DND-41 (cell line): ENCODE measurements around the gene FAP.

Experiments
- ATAC-seq: fragments of 200-7000 bp; cut with Tn5 transposase; 3 replicates; pipeline ENCODE4 v1.9.1; 2021; ENCODE audit warnings: low read depth; ENCODE audit not compliant: insufficient read depth
- DNase-seq: peaks from one replicate; pipeline ENCODE4 v3.0.0-alpha.2; 2020
- H2AFZ ChIP-seq: 2 replicates; pipeline ENCODE4 v1.6.0; 2012; ENCODE audit warnings: low read depth, low read length
- H3K27ac ChIP-seq: 2 replicates; pipeline ENCODE4 v1.5.1; 2012; ENCODE audit warnings: low read length, inconsistent platforms
- H3K27me3 ChIP-seq: fragments of 200-600 bp; sonication (generic); 2 replicates; pipeline ENCODE4 v1.6.0; 2012; ENCODE audit warnings: low read length, mild to moderate bottlenecking, inconsistent platforms; ENCODE audit not compliant: insufficient read depth, poor library complexity
- H3K36me3 ChIP-seq: 2 replicates; pipeline ENCODE4 v1.5.1; 2012; ENCODE audit warnings: low read length, inconsistent platforms; ENCODE audit not compliant: insufficient read depth
- H3K4me1 ChIP-seq: 2 replicates; pipeline ENCODE4 v1.5.1; 2012; ENCODE audit warnings: mild to moderate bottlenecking, low read length; ENCODE audit not compliant: insufficient read depth
- H3K4me2 ChIP-seq: 2 replicates; pipeline ENCODE4 v1.6.0; 2012; ENCODE audit warnings: mild to moderate bottlenecking, moderate library complexity, low read length, inconsistent platforms; ENCODE audit not compliant: insufficient read depth
- H3K4me3 ChIP-seq, 2 experiments: fragments of 200-600 bp in 1 of 2; shearing (Covaris generic) in 1 of 2; 2 replicates each; pipeline ENCODE4 v1.5.1; 2012 to 2016; ENCODE audit warnings: inconsistent platforms in 2 of 2, low read length in 2 of 2, mild to moderate bottlenecking in 2 of 2, low read depth in 1 of 2, moderate library complexity in 1 of 2
- H3K79me2 ChIP-seq: 2 replicates; pipeline ENCODE4 v1.6.0; 2012; ENCODE audit warnings: low read length, inconsistent platforms; ENCODE audit not compliant: insufficient read depth
- H3K9ac ChIP-seq: 2 replicates; pipeline ENCODE4 v1.6.0; 2012; ENCODE audit warnings: low read depth, mild to moderate bottlenecking, inconsistent platforms, low read length, moderate library complexity
- H3K9me3 ChIP-seq: 2 replicates; pipeline ENCODE4 v1.5.1; 2012; ENCODE audit warnings: low read length, moderate library complexity, mild to moderate bottlenecking, inconsistent platforms; ENCODE audit not compliant: insufficient read depth, severe bottlenecking
- H4K20me1 ChIP-seq: 2 replicates; pipeline ENCODE4 v1.6.0; 2012; ENCODE audit warnings: low read length; ENCODE audit not compliant: insufficient read depth
- EZH2 ChIP-seq: IDR thresholded peaks from 3 replicates; pipeline ENCODE4 v1.6.1; 2012; ENCODE audit warnings: borderline replicate concordance, low read depth, mild to moderate bottlenecking, moderate library complexity, low read length, inconsistent platforms; ENCODE audit not compliant: severe bottlenecking
- TF ChIP-seq, protein P1 (sequence below): IDR thresholded peaks from 2 replicates; pipeline ENCODE4 v1.5.1; 2012; ENCODE audit warnings: borderline replicate concordance, low read length, moderate library complexity, mild to moderate bottlenecking; ENCODE audit not compliant: poor library complexity, severe bottlenecking; ENCODE audit errors: extremely low read depth

FAP gene

DNA sequence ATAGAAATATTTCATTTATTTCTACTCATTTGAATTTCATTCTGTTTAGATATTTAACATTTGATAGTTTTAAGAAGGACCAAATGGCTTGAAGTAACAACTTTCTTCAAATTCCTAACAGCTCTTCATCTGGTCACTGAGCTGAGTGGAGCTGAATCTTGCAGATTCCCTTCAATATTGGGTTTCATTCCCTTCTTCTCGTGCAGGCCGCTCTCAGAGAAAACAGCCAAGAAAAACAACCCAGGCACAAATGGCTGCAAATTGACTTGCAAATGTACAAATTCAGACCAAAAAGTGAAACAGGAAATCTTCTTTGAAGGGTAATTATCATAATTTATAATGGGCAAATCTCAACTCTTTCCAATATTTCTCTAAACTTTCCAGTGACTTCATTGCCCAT is 60.9 kb downstream of the FAP start:
- no peaks in the 10 kb centered on the region for H3K79me2 ChIP-seq
- no peak for ATAC-seq
- DNase-seq: no peak
- H3K4me2 ChIP-seq: no peak overlapping the region
- no peaks in the 10 kb centered on the region for H3K27me3 ChIP-seq
- no peaks in the 10 kb centered on the region for H4K20me1 ChIP-seq
- no peak overlapping the region for H2AFZ ChIP-seq
- no peak overlapping the region for H3K27ac ChIP-seq
- TF ChIP-seq, protein P1, sequence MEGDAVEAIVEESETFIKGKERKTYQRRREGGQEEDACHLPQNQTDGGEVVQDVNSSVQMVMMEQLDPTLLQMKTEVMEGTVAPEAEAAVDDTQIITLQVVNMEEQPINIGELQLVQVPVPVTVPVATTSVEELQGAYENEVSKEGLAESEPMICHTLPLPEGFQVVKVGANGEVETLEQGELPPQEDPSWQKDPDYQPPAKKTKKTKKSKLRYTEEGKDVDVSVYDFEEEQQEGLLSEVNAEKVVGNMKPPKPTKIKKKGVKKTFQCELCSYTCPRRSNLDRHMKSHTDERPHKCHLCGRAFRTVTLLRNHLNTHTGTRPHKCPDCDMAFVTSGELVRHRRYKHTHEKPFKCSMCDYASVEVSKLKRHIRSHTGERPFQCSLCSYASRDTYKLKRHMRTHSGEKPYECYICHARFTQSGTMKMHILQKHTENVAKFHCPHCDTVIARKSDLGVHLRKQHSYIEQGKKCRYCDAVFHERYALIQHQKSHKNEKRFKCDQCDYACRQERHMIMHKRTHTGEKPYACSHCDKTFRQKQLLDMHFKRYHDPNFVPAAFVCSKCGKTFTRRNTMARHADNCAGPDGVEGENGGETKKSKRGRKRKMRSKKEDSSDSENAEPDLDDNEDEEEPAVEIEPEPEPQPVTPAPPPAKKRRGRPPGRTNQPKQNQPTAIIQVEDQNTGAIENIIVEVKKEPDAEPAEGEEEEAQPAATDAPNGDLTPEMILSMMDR: no peak
- no peaks in the 10 kb centered on the region for H3K9me3 ChIP-seq
- no peak overlapping the region for H3K4me3 ChIP-seq
- H3K9ac ChIP-seq: no peak overlapping the region
- H3K4me1 ChIP-seq: peaks cover 8% of the 10 kb centered on the region; the same call in 1 of the 2 replicates
- H3K36me3 ChIP-seq: no peaks in the 10 kb centered on the region

DNA sequence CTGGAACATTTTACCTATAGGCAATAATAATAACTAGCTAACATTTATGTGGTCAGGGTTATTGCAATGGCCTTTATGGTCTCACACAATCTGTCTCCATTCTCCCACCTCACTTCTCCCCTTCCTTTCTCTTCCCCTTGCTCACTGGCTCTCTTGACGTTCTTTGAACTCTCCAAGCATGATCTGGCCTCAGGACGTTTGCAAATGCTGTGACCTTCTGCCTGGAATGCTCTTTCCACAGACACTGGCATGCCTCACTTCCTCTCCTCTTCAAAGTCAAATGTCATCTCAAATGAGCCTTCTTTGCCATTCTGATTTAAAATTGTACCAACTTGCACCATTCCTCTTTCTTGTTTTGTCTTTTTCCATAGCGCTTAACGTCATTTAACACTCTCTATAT is 65.9 kb downstream of the FAP start:
- TF ChIP-seq EZH2: no peak
- TF ChIP-seq, protein P1: no peak
- Histone ChIP-seq H3K27me3 (peaks cover 2% of the 10 kb centered on the region), H3K27ac (no peak overlapping the region), H3K4me2 (no peak overlapping the region), H3K4me1 (no peaks in the 10 kb centered on the region), H3K4me3 (no peak overlapping the region), H4K20me1 (no peaks in the 10 kb centered on the region), H3K36me3 (no peaks in the 10 kb centered on the region), H3K9ac (no peak overlapping the region), H3K9me3 (no peaks in the 10 kb centered on the region), H3K79me2 (no peaks in the 10 kb centered on the region), H2AFZ (no peak overlapping the region)
- ATAC-seq (no peak), DNase-seq (no peak)

DNA sequence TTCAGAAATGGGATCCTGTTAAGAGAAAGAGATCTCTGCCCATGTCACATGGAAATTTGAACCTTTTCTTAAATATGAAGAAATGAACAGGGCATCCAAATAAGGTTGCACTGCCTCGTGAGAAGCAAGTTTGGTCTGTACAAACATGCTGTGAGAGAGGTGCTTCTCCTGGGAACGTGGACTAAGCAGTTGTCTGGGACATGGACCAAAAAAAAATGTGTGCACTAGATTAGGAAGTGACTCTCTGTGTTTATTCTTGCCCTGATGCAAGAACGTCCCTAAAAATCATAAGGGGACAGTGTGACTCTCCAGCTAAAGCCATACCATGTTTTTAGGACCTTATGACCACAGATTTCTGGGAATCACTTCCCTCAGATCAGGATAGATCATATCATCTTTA is 67.5 kb downstream of the FAP start:
- peaks cover 2% of the 10 kb centered on the region for H3K27me3 ChIP-seq
- H3K27ac ChIP-seq: no peak overlapping the region
- H3K9ac ChIP-seq: no peak overlapping the region
- no peaks in the 10 kb centered on the region for H4K20me1 ChIP-seq
- no peaks in the 10 kb centered on the region for H3K36me3 ChIP-seq
- H3K79me2 ChIP-seq: no peaks in the 10 kb centered on the region
- H3K4me2 ChIP-seq: no peak overlapping the region
- H3K4me3 ChIP-seq: no peak overlapping the region
- DNase-seq: no peak
- H2AFZ ChIP-seq: no peak overlapping the region
- TF ChIP-seq, protein P1: no peak
- H3K4me1 ChIP-seq: no peaks in the 10 kb centered on the region
- no peaks in the 10 kb centered on the region for H3K9me3 ChIP-seq
- no peak for ATAC-seq

DNA sequence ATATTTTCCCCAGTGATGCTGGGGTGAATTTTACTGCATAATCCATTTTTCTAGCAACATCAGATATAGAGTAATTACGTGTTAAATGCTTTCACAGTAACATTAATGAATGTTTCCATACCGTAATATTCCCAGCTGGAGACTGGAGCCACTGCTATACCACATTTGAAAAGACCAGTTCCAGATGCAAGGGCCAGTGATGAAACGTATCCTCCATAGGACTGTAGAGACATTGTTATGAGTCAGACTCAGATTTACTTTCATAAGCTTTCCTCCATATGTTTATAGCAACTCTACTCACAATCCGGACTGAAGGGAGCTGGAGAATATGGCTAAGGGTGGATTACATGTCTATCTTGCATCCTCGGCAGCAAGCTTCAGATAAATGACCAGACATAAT is 68.5 kb downstream of the FAP start:
- ATAC-seq (no peak), DNase-seq (no peak)
- Histone ChIP-seq H4K20me1 (no peaks in the 10 kb centered on the region), H2AFZ (no peak overlapping the region), H3K4me1 (no peaks in the 10 kb centered on the region), H3K4me2 (no peak overlapping the region), H3K27ac (no peak overlapping the region), H3K4me3 (no peak overlapping the region), H3K27me3 (peaks cover 4% of the 10 kb centered on the region), H3K9me3 (no peaks in the 10 kb centered on the region), H3K9ac (no peak overlapping the region), H3K36me3 (no peaks in the 10 kb centered on the region), H3K79me2 (no peaks in the 10 kb centered on the region)
- TF ChIP-seq, protein P1: no peak
- no peak for TF ChIP-seq EZH2
